Measurements from ENCODE around the gene HINT2. TPM values are rescaled to one million over a fixed set of nuclear protein-coding genes. Genes with fewer than 3 reads are reported as not detected.

HINT2 gene
- total RNA-seq: 6.2 and 10.0 TPM in 2 replicates

DNA sequence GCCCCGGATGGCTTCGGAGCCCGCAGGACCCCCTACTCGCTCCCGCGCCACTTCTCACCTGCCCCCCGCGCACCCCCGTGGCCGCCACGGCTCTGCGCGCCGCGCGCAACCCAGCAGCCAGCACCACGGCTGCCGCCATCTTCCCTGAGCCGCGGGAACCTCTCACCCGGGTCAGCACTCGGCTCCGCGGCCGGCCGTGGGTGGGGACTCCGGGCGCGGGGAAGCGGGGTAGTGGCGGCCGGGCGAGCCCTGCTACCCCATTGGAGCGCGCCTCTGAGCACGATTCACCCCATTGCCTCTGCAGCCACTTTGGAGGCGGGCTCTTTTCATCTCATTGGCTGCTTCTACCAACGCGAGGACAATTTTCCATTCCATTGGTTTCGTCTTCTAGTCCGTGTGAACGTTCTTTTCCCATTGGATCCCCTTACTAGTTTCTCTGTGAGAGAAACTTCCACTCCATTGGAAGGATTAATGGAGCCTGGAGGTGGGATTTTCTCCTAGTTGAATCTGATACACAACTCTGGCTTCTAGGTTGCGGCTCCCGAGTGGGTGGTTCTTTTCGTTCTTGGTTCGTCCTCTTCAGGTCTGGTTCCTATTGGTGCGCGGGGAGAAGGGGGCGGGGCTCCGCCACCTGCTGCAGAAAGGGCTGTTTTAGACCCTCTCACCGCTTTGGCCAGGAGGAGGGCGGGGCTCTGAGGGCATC is at the start of gene HINT2:
TSS of gene HINT2 (minus strand) at position 202 of the 703 bp plus-strand sequence. CDS start at position 139, 63 bp downstream.

DNA sequence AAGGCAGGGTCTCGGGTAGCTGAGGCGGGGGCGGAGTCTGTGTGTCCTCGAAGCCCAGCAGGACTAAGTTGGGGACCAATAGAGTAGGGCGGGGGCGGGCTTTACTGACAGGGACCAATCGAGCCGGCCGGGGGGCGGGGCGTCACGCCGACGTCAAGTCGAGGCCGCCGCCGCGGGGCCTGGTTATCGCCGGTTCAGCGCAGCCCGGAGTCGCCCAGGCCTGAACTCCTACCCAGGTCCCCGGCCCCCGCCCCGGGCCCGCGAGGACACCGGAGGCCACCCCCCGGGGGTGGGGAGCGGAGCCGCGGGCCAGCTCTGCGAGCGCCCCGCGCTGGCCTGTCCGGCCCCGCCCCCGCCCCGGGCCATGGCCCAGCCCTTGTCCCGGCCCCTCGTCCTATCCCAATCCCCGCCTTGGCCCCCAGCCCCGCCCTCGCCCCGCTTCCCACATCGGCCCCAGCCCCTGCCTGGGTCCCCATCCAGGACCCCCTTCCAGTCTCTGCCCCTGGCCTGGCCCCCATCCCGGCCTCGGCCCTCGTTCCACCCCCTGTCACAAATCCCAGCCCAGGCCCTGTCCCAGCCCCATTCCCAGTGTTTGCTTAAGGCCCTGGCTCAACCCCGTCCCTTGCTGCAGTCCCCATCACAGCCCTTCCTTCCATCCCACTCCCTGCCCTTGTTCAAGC is 14.4 kb upstream of the HINT2 start, which contains the start of gene TMEM8B:
TSS of gene TMEM8B (plus strand) at position 145 of the 680 bp plus-strand sequence. CDS start at position 365, 220 bp downstream.

DNA sequence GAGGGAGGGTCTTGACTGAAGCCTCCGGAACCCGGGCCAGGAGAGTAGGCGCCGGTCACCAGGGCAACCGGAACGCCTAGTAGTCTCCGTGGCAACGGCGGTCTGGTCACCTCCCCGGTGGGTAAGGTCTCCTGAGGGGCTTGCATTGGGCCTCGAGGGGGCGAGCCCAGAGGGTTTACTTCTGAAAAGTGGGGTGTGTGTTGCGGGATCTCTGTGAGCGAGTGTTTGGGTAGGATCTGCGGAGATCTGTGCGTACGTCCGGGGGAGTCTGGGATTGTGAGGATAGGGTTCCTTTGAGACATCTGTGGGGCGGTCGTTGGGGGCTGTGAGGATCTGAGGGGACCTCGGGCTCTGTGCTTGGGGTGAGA is 13.9 kb upstream of the HINT2 start, which contains the start of gene FAM221B:
TSS of gene FAM221B (minus strand) at position 17 of the 368 bp plus-strand sequence. CDS start 2,571 bp downstream, outside the sequence.

DNA sequence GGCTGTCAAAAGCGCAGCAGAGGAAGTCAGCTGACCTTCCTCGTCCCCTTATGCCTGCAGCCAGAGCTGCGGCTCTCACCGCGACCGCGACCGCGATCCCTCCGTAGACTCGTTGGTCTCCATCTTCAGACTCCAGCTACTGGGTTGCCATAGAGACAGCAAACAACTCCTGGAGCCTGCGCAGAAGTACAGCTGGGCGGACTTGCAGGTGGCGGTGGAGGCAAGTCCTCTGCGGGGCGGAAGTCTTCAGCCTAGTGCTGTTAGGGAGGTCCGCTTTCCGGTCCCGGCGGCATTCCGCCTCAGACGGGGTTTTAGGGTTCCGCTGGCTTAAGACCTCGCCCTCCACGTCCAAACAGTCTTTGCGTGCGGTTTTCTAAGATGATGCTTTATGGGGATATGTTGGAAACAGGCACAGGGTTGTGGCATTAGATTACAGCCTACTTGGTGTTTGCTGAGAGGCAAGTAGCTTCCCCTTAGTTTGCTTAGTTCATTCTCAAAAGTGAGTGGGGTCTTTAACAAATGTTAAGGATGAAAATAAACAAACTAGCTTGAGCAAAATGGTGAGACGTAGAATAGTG is 2.7 kb downstream of the HINT2 start, which contains the start of gene SPAG8:
TSS of gene SPAG8 (minus strand) at position 238 of the 578 bp plus-strand sequence. CDS start at position 123, 115 bp downstream.

DNA sequence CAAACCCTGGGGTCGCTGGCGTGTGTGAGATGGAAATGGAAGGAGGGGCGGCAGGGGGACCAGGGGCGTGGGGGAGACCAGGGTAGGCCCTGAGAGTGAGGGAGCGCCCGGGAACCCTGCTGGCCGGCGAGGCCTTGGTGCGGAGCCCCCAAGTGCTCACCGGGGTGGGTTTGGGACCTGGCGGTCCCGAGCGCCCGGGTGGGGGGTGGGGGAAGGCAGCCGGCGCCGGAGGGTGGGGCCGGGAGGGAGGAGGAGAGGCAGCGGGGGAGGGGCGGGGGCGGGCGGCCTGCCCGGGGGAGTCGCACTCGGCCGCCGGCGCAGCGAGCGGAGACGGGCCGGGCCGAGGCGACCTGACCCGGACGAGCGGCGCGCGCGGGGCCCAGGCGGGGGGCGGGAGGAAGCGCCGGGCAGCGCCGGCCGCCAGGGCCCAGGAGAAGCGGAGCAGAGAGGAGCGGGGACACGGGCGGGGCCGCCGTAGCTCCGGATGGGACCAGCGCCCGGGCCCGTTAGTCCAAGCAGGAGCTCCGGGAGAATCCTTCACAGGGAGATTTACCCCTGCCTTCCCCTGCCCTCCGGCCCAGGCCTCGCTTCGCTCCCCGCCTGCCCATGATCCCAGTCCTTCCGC is 23.4 kb downstream of the HINT2 start, which contains the start of gene NPR2:
TSS of gene NPR2 (plus strand) at position 295 of the 625 bp plus-strand sequence. CDS start 818 bp downstream, outside the sequence.

Small RNA genes lying within 50 kb of the gene (small RNA-seq; reads per million reads assigned to genes)
- gene HINT2: not detected

Other genes starting within 250 kb of the HINT2 start
- 7.2 and 9.5 TPM in 2 replicates for gene TESK1, start 209.8 kb downstream of the HINT2 start, total RNA-seq
- gene CD72, start 196.6 kb downstream of the HINT2 start, total RNA-seq: not detected in 2 replicates
- gene SIT1, start 164.1 kb downstream of the HINT2 start, total RNA-seq: not detected in 2 replicates
- gene RMRP, start 157.0 kb downstream of the HINT2 start, total RNA-seq: 49,879 and 52,393 TPM in 2 replicates
- 6.0 and 10.1 TPM in 2 replicates for gene CCDC107, start 156.8 kb downstream of the HINT2 start, total RNA-seq
- 1.6 and 3.5 TPM in 2 replicates for gene ARHGEF39, start 149.8 kb downstream of the HINT2 start, total RNA-seq
- 0.10 TPM in 1 of 2 replicates, not detected in the other for gene CA9, start 141.1 kb downstream of the HINT2 start, total RNA-seq
- 10.5 and 20.2 TPM in 2 replicates for gene TPM2, start 125.1 kb downstream of the HINT2 start, total RNA-seq
- gene TLN1, start 82.8 kb downstream of the HINT2 start, total RNA-seq: 294 and 296 TPM in 2 replicates
- gene CREB3, start 82.4 kb downstream of the HINT2 start, total RNA-seq: 51.3 and 60.4 TPM in 2 replicates
- gene GBA2, start 65.8 kb downstream of the HINT2 start, total RNA-seq: 133 and 134 TPM in 2 replicates
- gene RGP1, start 65.8 kb downstream of the HINT2 start, total RNA-seq: 19.4 and 25.5 TPM in 2 replicates
- gene MSMP, start 60.8 kb downstream of the HINT2 start, total RNA-seq: 22.4 and 50.3 TPM in 2 replicates
- 5.6 and 5.8 TPM in 2 replicates for gene NPR2, start 23.5 kb downstream of the HINT2 start, total RNA-seq
- 0.10 TPM in 1 of 2 replicates, not detected in the other for gene SPAG8, start 2.8 kb downstream of the HINT2 start, total RNA-seq
- gene FAM221B, start 13.7 kb upstream of the HINT2 start, total RNA-seq: not detected in 2 replicates
- 0.19 and 0.98 TPM in 2 replicates for gene TMEM8B, start 14.2 kb upstream of the HINT2 start, total RNA-seq
- not detected in 2 replicates for gene OR13J1, start 55.4 kb upstream of the HINT2 start, total RNA-seq
- gene HRCT1, start 91.2 kb upstream of the HINT2 start, total RNA-seq: 1.8 and 4.6 TPM in 2 replicates
- gene SPAAR, start 94.4 kb upstream of the HINT2 start, total RNA-seq: 2.0 and 4.5 TPM in 2 replicates
- not detected in 2 replicates for gene OR2S2, start 143.1 kb upstream of the HINT2 start, total RNA-seq
- 14.1 and 24.8 TPM in 2 replicates for gene RECK, start 221.9 kb upstream of the HINT2 start, total RNA-seq

All from vein endothelial cell (primary cell).